AG09309 (cell line): ENCODE results near the gene PCGF2.

Experiments
- DNase-seq: peaks from one replicate; pipeline ENCODE4 v3.0.0-alpha.2; 2010; ENCODE audit warnings: low read depth
- H3K4me3 ChIP-seq: 2 replicates; pipeline ENCODE4 v1.5.1; 2011; ENCODE audit warnings: mild to moderate bottlenecking, low read depth, low read length, moderate library complexity; ENCODE audit not compliant: control insufficient read depth
- TF ChIP-seq, protein P1 (sequence below): IDR thresholded peaks from 2 replicates; pipeline ENCODE4 v1.5.1; 2011; ENCODE audit warnings: mild to moderate bottlenecking, low read depth, low read length, inconsistent platforms; ENCODE audit not compliant: insufficient read depth, control insufficient read depth; ENCODE audit errors: missing control alignments

Gene PCGF2

GRCh38 chr17:38706505-38707216 is 41.5 kb downstream of the PCGF2 start:
- TF ChIP-seq, protein P1, sequence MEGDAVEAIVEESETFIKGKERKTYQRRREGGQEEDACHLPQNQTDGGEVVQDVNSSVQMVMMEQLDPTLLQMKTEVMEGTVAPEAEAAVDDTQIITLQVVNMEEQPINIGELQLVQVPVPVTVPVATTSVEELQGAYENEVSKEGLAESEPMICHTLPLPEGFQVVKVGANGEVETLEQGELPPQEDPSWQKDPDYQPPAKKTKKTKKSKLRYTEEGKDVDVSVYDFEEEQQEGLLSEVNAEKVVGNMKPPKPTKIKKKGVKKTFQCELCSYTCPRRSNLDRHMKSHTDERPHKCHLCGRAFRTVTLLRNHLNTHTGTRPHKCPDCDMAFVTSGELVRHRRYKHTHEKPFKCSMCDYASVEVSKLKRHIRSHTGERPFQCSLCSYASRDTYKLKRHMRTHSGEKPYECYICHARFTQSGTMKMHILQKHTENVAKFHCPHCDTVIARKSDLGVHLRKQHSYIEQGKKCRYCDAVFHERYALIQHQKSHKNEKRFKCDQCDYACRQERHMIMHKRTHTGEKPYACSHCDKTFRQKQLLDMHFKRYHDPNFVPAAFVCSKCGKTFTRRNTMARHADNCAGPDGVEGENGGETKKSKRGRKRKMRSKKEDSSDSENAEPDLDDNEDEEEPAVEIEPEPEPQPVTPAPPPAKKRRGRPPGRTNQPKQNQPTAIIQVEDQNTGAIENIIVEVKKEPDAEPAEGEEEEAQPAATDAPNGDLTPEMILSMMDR = no peak
- peak overlapping the region; percentile 84 for H3K4me3 ChIP-seq
- no peak for DNase-seq

DNA sequence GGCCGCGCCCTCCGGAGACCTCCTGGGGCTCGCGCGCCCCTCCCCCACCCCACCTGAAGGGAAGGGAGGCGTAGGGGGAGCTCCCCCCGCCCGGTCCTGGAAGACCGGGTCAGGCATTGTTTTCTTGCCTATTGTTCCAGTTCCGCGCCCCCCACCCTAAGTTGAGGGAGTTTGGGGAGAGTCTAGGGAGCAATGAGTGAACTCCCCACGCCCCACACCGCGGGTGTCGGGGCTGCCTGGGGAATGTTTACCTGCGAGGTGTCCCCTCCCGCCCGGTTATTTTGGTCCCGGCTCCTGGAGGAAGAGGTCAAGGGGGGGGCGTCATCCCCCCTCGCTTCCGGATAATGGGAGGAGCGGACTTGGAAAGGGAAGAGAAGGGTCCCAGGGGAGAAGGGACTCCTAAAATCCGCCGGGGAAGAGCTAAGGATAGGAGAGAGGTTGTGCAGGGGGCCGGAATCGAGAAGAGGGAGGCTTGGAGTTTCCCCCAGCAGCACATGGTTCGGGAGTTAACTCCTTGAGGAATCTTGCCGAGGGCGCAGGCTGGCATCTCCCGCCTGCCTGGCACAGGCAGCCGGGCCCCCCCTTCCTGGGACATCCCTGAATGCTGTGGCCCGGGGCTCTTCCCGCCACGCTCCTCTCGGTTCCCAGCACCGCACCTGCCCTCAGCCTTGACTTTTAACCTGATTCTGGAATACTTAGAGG is 42.2 kb downstream of the PCGF2 start:
- DNase-seq = no peak
- TF ChIP-seq, protein P1 = no peak
- H3K4me3 ChIP-seq = peak overlapping the region; percentile 84

GRCh38 chr17:38705523-38705802 is 42.7 kb downstream of the PCGF2 start:
- TF ChIP-seq, protein P1 = no peak
- H3K4me3 ChIP-seq = peak overlapping the region; percentile 84
- DNase-seq = no peak

GRCh38 chr17:38704606-38705522 is 43.3 kb downstream of the PCGF2 start, which contains the start of gene MLLT6:
Gene MLLT6, plus strand, starts transcription at chr17:38705273. Its CDS starts 360 bp downstream, at chr17:38705633.
- no peak for DNase-seq
- TF ChIP-seq, protein P1 = no peak
- peak within 1 kb of the TSS; percentile 98 for H3K4me3 ChIP-seq

- DNase-seq = no peak
- H3K4me3 ChIP-seq = peak overlapping the region; percentile 98
- TF ChIP-seq, protein P1 = no peak
Measured at GRCh38 chr17:38703742-38704605, 44.2 kb downstream of the PCGF2 start.
